ENCODE data around the gene XRCC4. TPM values are rescaled to one million over a fixed set of nuclear protein-coding genes. Genes with fewer than 3 reads are reported as not detected.

The XRCC4 gene
- total RNA-seq, 2 donors from 2014 or later: 11.3 to 12.4 TPM

DNA sequence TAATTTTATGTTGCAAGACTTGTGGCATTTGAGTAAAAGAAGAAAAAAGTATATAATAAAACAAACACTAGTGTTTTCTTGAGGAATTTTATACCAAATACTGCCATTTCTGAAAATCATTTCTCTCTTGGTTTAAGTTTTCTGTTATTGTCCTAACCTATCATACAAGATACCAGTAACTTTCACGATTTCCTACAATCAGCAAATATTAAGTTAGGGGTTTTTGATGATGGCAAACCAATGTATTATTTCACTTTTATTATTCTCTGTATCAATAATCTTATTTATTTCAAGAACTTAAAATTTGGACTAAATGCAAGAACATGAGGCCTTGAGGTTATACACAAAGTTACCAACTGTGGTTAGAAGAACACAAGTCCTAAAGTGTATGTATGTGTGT is 285.2 kb downstream of the XRCC4 start:
- ATAC-seq (replicated peaks): no peak
- H3K4me1 Mint-ChIP-seq: no peaks in the 10 kb centered on the region
- peaks cover 6% of the 10 kb centered on the region for H3K27me3 Mint-ChIP-seq
- no peak overlapping the region for H3K4me3 Mint-ChIP-seq
- no peaks in the 10 kb centered on the region for H3K36me3 Mint-ChIP-seq (ENCODE audit: low read depth)
- no peaks in the 10 kb centered on the region for H3K9me3 Mint-ChIP-seq
- no peak overlapping the region for H3K27ac Mint-ChIP-seq

GRCh38 chr5:83363111-83363885 is 286.0 kb downstream of the XRCC4 start:
- Mint-ChIP-seq H3K36me3 (ENCODE audit: low read depth) (no peaks in the 10 kb centered on the region), H3K27me3 (peaks cover 6% of the 10 kb centered on the region), H3K4me3 (no peak overlapping the region), H3K4me1 (no peaks in the 10 kb centered on the region), H3K27ac (no peak overlapping the region), H3K9me3 (no peaks in the 10 kb centered on the region)
- no peak for ATAC-seq (replicated peaks)

DNA sequence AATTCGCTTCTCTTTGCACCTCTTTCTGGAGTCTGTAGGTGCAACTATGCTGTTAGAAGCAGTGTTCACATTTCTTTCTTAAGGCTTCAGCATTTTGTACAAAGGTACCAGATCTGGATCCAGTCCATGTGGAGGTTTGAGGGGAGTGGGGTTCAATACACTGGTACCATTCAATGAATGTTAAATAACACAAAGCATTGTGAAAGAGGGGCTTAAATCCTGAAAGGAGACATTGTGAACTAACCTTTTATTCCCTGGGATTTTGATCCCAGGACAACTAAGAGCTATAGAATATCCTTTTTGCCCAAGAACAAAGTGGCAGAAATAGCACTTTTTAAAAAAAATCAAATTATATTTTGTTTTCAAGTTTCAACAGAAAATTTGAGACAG is 286.5 kb downstream of the XRCC4 start:
- no peak overlapping the region for H3K4me3 Mint-ChIP-seq
- no peak overlapping the region for H3K27ac Mint-ChIP-seq
- H3K27me3 Mint-ChIP-seq: peaks cover 6% of the 10 kb centered on the region
- no peak for ATAC-seq (replicated peaks)
- no peaks in the 10 kb centered on the region for H3K4me1 Mint-ChIP-seq
- H3K9me3 Mint-ChIP-seq: no peaks in the 10 kb centered on the region
- no peaks in the 10 kb centered on the region for H3K36me3 Mint-ChIP-seq (ENCODE audit: low read depth)

- peaks cover 6% of the 10 kb centered on the region for H3K27me3 Mint-ChIP-seq
- H3K36me3 Mint-ChIP-seq (ENCODE audit: low read depth): no peaks in the 10 kb centered on the region
- H3K4me1 Mint-ChIP-seq: no peaks in the 10 kb centered on the region
Measured at GRCh38 chr5:83364312-83365299, 287.3 kb downstream of the XRCC4 start.

GRCh38 chr5:83368319-83368718 is 291.0 kb downstream of the XRCC4 start:
- no peaks in the 10 kb centered on the region for H3K4me1 Mint-ChIP-seq
- H3K36me3 Mint-ChIP-seq (ENCODE audit: low read depth): no peaks in the 10 kb centered on the region
- no peak for ATAC-seq (replicated peaks)
- H3K27me3 Mint-ChIP-seq: peaks cover 9% of the 10 kb centered on the region
- no peak overlapping the region for H3K4me3 Mint-ChIP-seq
- H3K9me3 Mint-ChIP-seq: no peaks in the 10 kb centered on the region
- H3K27ac Mint-ChIP-seq: no peak overlapping the region

More at GRCh38 chr5:83364312-83365299, 287.3 kb downstream of the XRCC4 start:
- Mint-ChIP-seq H3K9me3 (no peaks in the 10 kb centered on the region), H3K27ac (no peak overlapping the region), H3K4me3 (no peak overlapping the region)
- ATAC-seq (replicated peaks): no peak

GRCh38 chr5:83368835-83369234 is 291.5 kb downstream of the XRCC4 start:
- ATAC-seq (replicated peaks): no peak
- Mint-ChIP-seq H3K27me3 (peaks cover 9% of the 10 kb centered on the region), H3K4me3 (no peak overlapping the region), H3K4me1 (no peaks in the 10 kb centered on the region), H3K27ac (no peak overlapping the region), H3K36me3 (ENCODE audit: low read depth) (no peaks in the 10 kb centered on the region), H3K9me3 (no peaks in the 10 kb centered on the region)

- no peak overlapping the region for H3K4me3 Mint-ChIP-seq
- H3K36me3 Mint-ChIP-seq (ENCODE audit: low read depth): no peaks in the 10 kb centered on the region
- peaks cover 9% of the 10 kb centered on the region for H3K27me3 Mint-ChIP-seq
- H3K9me3 Mint-ChIP-seq: no peaks in the 10 kb centered on the region
- no peak for ATAC-seq (replicated peaks)
- H3K4me1 Mint-ChIP-seq: no peaks in the 10 kb centered on the region
- H3K27ac Mint-ChIP-seq: no peak overlapping the region
Measured at GRCh38 chr5:83370957-83371356, 293.6 kb downstream of the XRCC4 start.

DNA sequence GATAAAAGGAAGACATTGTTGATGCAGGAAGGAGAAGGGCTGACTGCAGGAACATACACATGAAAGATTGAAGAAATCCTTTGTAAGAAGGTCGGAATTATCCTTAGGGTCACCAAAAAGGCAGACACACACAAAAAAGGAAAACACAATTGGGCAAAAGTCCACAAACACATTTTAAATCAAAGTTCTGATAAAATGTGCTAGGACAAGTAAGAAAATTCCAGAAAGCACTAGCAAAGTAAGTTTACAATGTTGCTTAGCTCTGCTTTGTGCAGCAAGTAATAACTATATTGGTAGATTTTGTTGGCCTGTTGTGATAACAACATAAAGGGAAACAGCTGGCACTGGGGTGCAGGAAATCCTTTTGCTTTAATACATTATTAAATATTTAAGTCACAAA is 294.4 kb downstream of the XRCC4 start:
- no peaks in the 10 kb centered on the region for H3K4me1 Mint-ChIP-seq
- H3K4me3 Mint-ChIP-seq: no peak overlapping the region
- H3K36me3 Mint-ChIP-seq (ENCODE audit: low read depth): no peaks in the 10 kb centered on the region
- H3K9me3 Mint-ChIP-seq: no peaks in the 10 kb centered on the region
- peaks cover 6% of the 10 kb centered on the region for H3K27me3 Mint-ChIP-seq
- H3K27ac Mint-ChIP-seq: no peak overlapping the region
- no peak for ATAC-seq (replicated peaks)

DNA sequence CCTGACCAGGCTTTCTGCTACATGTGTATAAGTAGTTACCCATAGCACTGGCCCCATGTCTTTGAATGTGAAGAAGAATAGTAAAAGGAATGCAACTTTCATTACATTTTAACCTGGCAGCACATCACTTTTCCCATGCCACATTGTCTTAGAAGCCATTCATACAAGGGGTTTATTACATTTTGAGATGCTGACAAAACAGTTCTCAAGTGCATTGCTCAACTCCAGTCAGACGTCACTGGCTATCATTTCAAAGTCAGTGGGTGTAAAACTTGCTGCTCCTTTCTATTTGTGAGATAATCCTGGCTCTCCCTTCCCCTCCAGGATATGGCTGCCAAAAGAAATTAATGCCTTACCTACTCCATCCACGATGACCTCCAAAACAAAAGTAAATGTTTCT is 297.2 kb downstream of the XRCC4 start:
- no peak for ATAC-seq (replicated peaks)
- Mint-ChIP-seq H3K27me3 (peaks cover 7% of the 10 kb centered on the region), H3K27ac (no peak overlapping the region), H3K36me3 (ENCODE audit: low read depth) (no peaks in the 10 kb centered on the region), H3K9me3 (no peaks in the 10 kb centered on the region), H3K4me1 (no peaks in the 10 kb centered on the region), H3K4me3 (no peak overlapping the region)

- peaks cover 7% of the 10 kb centered on the region for H3K27me3 Mint-ChIP-seq
- H3K27ac Mint-ChIP-seq: no peak overlapping the region
- H3K9me3 Mint-ChIP-seq: no peaks in the 10 kb centered on the region
- ATAC-seq (replicated peaks): no peak
- H3K4me3 Mint-ChIP-seq: no peak overlapping the region
- H3K4me1 Mint-ChIP-seq: no peaks in the 10 kb centered on the region
- H3K36me3 Mint-ChIP-seq (ENCODE audit: low read depth): no peaks in the 10 kb centered on the region
Measured at GRCh38 chr5:83375049-83375745, 297.9 kb downstream of the XRCC4 start.

DNA sequence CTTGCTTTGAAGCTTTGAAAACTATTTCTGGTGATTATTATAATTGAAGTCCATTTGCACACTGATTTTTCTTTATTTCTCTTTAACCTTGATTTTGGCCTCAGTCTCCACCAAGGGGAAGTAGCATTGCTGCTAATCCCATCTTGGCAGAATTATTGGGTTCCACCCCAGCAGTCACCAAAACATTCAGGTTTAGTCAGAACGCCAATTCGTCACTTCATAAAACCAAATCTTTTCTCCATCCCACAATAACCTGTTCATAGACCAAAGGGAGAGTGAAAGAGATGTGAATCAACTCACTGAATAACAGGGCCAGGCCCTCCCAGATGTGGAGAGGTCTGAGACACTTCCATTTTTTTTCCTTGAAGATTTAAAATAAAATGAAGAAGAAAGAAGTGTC is 299.1 kb downstream of the XRCC4 start:
- Mint-ChIP-seq H3K27ac (no peak overlapping the region), H3K36me3 (ENCODE audit: low read depth) (no peaks in the 10 kb centered on the region), H3K27me3 (peaks cover 5% of the 10 kb centered on the region), H3K4me1 (no peaks in the 10 kb centered on the region), H3K9me3 (no peaks in the 10 kb centered on the region), H3K4me3 (no peak overlapping the region)
- no peak for ATAC-seq (replicated peaks)

GRCh38 chr5:83377131-83377865 is 300.0 kb downstream of the XRCC4 start:
- Mint-ChIP-seq H3K4me1 (no peaks in the 10 kb centered on the region), H3K27me3 (peaks cover 3% of the 10 kb centered on the region), H3K36me3 (ENCODE audit: low read depth) (no peaks in the 10 kb centered on the region), H3K27ac (no peak overlapping the region), H3K4me3 (no peak overlapping the region), H3K9me3 (no peaks in the 10 kb centered on the region)
- no peak for ATAC-seq (replicated peaks)

GRCh38 chr5:83378624-83379289 is 301.4 kb downstream of the XRCC4 start:
- Mint-ChIP-seq H3K4me1 (no peaks in the 10 kb centered on the region), H3K36me3 (ENCODE audit: low read depth) (no peaks in the 10 kb centered on the region)

More at GRCh38 chr5:83378624-83379289, 301.4 kb downstream of the XRCC4 start:
- ATAC-seq (replicated peaks): no peak
- Mint-ChIP-seq H3K9me3 (peaks cover 5% of the 10 kb centered on the region), H3K4me3 (no peak overlapping the region), H3K27ac (no peak overlapping the region), H3K27me3 (peaks cover 3% of the 10 kb centered on the region)
